Stimulated activated naive CD4-positive, alpha-beta T cell (primary cell): ENCODE data around the gene WLS.

Experiments
- DNase-seq, 6 experiments: peaks; one replicate each; lab custom pipeline; 2025; lab: John Stamatoyannopoulos, UW

Gene WLS

GRCh38 chr1:68227598-68227997 is 4.7 kb downstream of the WLS start:
- no peak for DNase-seq

GRCh38 chr1:68225781-68226180 is 6.5 kb downstream of the WLS start:
- no peak for DNase-seq

DNA sequence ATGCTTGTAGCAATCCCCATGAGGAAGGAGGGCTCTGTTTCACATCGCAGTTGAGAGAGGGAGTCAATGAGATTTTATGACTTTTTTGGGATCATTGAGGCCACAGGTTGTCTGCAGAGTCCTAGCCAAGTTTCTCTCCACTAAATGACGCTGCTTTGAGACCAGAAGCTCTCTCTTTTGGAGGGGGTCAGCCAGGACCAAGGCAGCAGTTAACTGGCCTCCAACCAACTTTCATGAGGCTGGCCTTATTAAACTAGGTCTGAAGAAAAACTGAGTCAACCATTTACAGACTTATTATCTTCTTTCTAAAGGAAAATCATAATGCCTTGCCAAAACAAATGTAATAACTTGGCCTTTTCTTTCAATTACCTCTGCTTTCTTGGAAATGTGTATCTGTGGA is 8.6 kb downstream of the WLS start:
- no peak for DNase-seq

DNA sequence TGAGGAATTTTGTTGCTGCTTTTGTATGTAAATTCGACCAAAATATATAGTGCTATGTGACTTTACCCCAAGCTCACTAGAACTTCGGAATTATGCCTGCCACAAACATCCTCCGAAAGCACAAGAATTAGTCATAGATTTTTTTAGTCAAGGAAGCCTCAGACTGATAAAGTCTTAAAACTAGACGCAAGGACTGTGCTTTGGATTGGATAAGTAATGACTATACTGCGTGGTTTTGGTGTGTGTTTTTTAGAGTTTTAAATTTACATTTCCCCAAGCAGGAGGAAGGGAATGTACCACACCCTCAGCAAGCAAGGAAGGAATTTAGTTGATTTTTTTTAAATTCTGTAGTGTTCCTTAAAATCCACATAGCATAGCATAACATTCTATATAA is 10.3 kb downstream of the WLS start:
- DNase-seq = no peak

DNA sequence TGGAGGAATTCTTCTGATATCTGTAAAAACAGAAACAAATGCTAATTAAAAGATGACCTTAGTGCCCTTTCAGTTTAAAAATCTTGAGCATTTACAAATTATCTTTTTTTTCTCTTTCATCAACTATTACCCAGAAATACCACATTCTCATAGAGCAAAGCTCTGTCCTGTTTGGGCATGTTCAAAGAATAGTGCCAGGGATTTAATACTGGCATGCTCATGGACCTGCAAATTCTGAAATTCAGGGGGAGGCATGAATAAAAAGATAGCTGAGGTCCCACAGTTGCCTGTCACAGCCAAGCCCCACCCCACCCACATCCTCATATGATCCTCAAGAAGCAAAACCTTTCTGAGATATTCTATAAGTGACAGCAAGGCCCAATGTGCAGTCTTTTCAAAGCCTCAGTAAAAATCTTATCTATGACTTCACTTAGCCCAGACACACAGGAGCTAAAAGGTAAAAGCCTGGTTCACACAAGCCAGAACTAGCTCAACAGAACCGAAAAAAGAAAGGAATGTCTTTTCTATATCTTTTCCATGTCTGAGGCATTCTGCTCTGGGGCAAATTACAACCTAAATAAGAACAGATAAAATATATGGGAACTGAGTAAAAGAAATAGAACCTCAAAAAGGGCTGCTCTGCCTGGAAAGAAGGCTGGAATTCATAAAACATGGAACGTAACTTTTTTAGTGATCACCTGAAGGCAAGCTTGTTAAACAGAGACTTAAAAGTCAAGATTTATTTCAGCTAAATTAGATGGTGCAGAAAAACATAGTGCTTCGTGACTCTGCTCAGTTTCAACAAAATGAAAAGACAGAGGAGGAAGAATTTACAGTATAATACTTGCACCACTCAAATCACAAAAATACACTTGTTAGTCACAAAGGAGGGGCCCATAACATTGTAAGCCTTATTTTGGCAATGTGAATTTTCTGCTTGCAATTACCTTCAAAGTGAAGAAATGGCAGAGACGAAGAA is 11.0 kb downstream of the WLS start:
- DNase-seq = no peak

DNA sequence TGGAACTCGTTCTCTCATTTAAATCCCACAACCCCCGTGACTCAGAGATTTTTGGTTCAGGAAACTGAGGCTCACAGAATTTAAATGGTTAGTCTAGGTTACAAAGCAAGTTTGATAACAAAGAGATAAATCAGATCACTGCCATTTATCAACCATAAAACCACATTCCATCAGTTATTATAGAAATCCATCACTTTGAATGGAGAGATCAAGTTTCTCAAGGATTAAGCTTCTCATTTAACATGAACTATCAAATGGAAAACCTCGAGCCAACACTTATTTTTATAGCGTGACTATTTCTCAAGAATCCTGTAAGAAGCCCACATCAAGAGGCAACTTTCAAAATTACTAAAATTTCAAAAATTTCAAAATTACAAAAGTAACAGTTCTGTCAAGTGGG is 11.9 kb downstream of the WLS start:
- no peak for DNase-seq

DNA sequence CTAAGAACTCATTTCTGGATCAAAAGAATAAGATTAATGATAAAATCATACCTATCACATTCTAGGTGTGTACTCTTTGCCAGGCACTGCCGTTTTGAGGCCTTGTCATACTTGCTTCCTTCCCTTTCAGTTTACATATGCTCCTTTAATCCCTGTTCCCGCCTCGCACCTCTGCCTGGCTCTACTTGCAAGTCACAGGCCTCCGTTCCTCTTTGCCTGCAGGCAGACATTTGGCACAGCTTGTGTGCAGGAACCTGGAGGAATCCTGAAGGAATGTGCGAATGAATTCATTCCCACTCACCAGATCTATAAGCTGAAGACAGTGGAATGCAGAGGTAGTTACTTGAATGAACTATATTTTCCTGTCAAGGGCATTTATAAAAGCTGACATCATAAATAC is 13.8 kb downstream of the WLS start:
- no peak for DNase-seq

- DNase-seq = no peak
Measured at GRCh38 chr1:68217618-68218017, 14.7 kb downstream of the WLS start.

DNA sequence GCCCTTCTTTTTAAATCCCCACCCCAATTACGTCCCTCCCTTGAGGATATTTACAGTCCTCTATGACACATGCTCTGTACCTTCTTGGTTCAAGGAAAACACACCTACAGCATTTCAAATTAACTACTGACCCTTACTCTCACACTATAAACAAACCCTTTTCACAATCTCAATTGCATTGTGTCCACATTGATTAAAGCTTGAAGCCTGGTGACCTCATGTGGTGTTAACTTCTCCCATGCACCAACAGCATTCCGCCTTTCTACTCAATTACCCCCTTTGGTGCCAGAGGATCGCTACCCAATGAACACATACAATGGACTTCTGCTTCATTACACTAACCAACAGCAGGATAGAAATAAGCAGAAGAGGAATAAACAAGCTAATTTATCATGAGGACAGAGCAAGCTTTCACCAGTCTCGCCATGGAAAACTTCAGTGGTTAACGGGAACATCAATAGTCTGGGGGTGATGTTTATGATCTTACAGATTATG is 15.2 kb downstream of the WLS start:
- no peak for DNase-seq

DNA sequence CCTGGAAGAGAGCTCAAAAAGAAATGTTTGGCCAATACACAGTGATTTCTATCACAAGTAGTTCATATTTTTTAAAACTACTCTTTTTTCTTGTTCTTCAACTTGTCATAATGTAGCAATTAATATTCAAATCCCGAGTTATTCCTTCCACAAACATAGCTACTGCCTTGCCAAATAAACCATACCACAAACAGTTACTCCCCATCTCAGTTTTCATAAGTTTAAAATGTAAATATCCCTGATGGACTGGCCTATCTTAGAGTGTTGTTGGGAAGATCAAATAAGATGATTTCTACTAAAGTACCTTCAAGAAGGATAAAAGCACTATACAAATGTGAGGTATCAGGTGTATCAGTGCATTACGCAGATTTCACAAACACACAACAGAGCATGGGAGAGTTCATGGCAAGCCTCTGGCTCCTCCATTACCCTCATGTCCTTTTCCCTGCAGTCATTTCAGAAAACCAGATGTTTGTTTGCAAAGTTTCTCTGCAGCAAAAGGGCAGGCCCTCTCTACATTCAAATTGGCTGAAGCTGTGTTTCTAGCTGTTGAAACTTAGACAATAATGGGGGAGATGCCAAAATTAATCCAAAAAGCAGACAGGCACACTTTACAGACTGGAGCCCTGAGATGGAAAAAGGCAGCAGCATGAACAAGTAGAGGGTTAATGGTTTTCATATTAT is 16.1 kb downstream of the WLS start:
- DNase-seq = no peak

- no peak for DNase-seq
Measured at GRCh38 chr1:68213843-68214242, 18.5 kb downstream of the WLS start.

DNA sequence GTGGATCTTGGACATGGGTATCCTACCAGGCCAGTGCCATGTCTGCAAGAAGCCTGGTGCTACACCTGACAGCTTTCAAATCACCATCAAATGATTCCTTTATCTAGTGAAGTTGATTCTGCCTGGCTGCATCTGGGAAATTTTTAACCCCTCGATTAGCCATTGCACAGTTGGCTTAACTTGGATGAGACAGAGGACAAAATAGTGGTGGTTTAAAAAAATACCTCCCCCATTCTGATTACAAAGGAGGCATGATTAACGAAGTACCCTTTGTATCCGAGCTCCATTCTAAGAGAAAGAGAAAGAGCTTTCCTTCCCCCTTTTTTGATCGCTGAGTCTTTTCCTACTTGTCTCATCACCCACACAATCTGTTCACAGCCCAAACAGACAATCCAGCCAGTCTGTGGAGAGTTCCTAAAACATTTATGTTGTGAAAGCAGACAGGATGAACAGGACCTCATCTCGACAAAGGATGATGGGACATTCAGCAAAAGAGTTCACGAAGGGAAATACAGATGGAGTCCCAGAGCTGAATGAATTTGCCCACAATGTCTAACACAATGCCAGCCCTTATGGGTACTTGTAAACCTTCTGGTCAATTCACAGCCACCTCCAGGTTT is 20.5 kb downstream of the WLS start:
- no peak for DNase-seq

DNA sequence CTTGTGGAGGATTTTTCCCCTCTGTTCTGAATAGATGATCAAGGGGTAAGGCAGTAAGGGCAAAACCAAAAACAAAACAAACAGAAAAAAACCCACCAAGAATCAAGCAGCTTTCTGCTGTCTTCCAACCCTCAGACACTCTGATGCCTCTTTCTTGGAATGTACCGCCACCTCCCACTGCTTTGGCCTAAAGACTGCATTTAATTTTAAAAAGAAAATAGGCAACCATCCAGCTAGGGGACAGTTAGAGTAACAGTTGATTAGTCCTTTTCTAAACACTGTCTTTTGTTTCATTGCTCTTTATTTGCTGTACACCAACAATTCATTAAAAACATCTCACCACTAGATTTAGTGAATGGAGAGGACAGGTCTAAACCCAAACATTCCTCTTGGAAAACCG is 21.5 kb downstream of the WLS start:
- no peak for DNase-seq

DNA sequence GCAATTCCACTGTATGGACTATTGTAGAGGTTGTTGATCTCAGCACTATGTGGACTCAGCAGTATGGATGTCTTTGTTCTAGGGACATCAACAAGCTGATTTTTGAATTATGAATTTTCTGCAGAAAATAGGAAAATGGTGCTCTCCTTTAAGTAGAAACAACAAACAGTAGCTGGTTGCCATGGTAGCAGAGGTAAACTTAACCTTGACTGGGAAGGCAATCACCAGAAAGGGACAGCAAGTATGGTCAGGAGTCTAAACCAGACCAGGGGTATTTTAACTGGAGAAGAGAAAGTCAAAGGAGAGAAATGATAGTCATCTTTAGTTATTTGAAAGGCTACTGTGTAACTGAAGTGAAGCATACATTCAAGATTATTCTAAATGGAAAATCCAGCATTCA is 22.3 kb downstream of the WLS start:
- DNase-seq = no peak

DNA sequence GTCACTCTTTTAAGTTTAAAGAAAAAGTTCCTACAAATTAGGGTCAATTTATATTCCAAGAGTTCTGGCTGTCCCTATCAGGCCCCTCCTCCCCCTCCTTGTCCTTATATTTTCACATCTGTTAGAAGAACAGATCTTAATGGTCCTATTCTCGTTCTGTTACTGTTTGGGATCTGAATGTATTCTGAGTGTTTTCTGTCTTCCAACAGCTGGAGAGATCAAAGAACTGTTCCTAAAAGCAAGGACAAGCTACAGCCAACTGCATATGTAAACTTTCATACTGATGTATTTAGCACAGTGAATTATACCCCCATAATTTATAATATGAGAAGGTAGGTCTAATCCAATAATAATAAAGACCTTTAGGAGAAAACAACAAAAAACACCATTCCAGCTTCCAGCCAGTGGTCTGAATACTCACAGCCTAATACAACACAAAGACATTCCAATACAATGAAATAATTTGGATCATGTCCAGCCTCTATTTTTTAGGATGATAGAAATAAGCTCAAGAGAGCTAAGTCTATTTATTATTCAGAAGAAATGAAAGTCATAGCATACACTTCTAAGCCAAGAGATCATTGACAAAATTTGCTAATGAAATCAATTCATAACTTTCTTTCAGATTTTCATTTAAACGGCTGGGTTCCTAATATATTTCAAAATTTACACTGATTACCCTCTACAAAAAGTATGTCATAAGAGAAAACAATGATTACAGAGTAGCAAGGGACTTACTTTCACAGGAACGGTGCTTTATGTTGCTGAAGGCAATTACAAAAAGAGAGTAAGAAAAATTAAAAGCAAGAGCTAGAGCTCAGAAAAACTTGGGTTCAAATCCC is 25.3 kb downstream of the WLS start:
- no peak for DNase-seq

- DNase-seq = no peak
Measured at GRCh38 chr1:68205794-68206358, 26.4 kb downstream of the WLS start.

DNA sequence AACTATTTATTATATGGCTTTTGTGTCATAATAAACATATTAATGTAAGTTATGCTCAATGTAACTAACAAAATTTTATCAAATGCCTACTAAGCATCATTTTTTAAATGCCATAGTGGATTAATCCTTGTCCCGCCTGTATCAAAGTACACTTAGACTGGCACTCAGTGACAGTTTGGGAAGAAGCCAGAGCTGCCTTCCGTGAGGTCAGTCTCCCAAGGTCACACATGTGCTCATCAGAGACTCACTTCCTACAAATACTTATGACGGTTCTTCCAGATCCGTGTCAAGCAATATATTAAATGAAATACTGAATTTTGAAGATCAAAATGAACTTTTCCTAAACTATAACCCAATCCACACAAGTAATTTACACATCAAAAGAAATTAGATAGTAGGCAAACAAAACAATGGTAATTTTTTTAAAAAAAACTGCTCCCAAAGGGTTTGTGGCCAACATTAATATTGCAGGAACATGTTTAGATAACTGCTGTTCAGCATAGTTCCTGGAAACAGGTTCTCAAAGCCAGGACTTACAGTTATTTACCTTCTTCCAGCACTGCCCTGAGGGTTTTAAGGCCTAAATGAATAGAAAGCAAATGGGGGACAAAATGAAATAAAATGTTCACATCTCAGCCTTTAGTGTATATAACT is 27.2 kb downstream of the WLS start:
- DNase-seq = no peak

- no peak for DNase-seq
Measured at GRCh38 chr1:68202239-68202832, 30.0 kb downstream of the WLS start.

- DNase-seq = no peak
Measured at GRCh38 chr1:68201546-68202238, 30.6 kb downstream of the WLS start.

- no peak for DNase-seq
Measured at GRCh38 chr1:68199603-68200002, 32.7 kb downstream of the WLS start.
